Heart left ventricle (tissue), 16 donors: ENCODE data around the gene NXN. TPM values are rescaled to one million over a fixed set of nuclear protein-coding genes. Genes with fewer than 3 reads are reported as not detected.

ENCODE experiments used
- ATAC-seq, 4 donors: fragments of 200-7000 bp; cut with Tn5 transposase; one replicate each; pipeline ENCODE4 v1.9.1; 2020 to 2022; ENCODE audit warnings: moderate library complexity in 4 of 4, mild to moderate bottlenecking in 3 of 4, moderate number of reproducible peaks in 1 of 4
- DNase-seq, 5 donors: peaks; one replicate each; pipeline ENCODE4 v3.0.0-alpha.2; 2020
- H3K27ac ChIP-seq, 12 donors: fragments of 200-600 bp; sonication (generic) in 4 of 12; one replicate each; pipeline versions ENCODE4 v1.5.0 to v1.8.0; 2016 to 2022; ENCODE audit warnings: mild to moderate bottlenecking in 2 of 12
- H3K27me3 ChIP-seq, 9 donors: fragments of 200-600 bp; sonication (generic) in 2 of 9; one replicate each; pipeline versions ENCODE4 v1.5.1 to v1.8.0; 2016 to 2022; ENCODE audit warnings: mild to moderate bottlenecking in 3 of 9
- H3K36me3 ChIP-seq, 9 donors: fragments of 200-600 bp; sonication (generic) in 2 of 9; one replicate each; pipeline versions ENCODE4 v1.5.0 to v1.8.0; 2018 to 2022; ENCODE audit warnings: mild to moderate bottlenecking in 2 of 9
- H3K4me1 ChIP-seq, 12 donors: fragments of 200-600 bp; sonication (generic) in 4 of 12; one replicate each; pipeline versions ENCODE4 v1.5.0 to v1.8.0; 2016 to 2022; ENCODE audit warnings: mild to moderate bottlenecking in 3 of 12
- H3K4me3 ChIP-seq, 12 donors: fragments of 200-600 bp; sonication (generic) in 4 of 12; one replicate each; pipeline versions ENCODE4 v1.5.0 to v1.8.0; 2017 to 2022; ENCODE audit warnings: mild to moderate bottlenecking in 9 of 12, moderate library complexity in 4 of 12
- H3K9me3 ChIP-seq, 12 donors: fragments of 200-600 bp; sonication (generic) in 4 of 12; one replicate each; pipeline versions ENCODE4 v1.5.0 to v1.8.0; 2016 to 2022; ENCODE audit warnings: mild to moderate bottlenecking in 1 of 12
- POLR2A ChIP-seq, 2 donors: fragments of 450-650 bp; IDR thresholded peaks; one replicate each; pipeline ENCODE4 v1.6.1; 2017; ENCODE audit warnings: antibody characterized with exemption in 2 of 2, mild to moderate bottlenecking in 2 of 2, moderate library complexity in 2 of 2
- WGBS, 4 donors: extraction: QIAGEN DNeasy Blood & Tissue Kit in 2 of 4; methylation state at CpG; one replicate each; pipeline versions ENCODE4 v1.1.5 to v1.1.7; 2013 to 2018; 5-methylcytosine and 5-hydroxymethylcytosine counted together
- intact Hi-C, 10 donors: fragments of 100-400 bp; cut with DNase I; formaldehyde crosslinking; loops; one replicate each; pipeline versions ENCODE4 v1.11.1 to v1.14.2; 2022
- polyA plus RNA-seq, 2 donors: library from polyadenylated mRNA; stranded (reverse); fragments of 200-250 nt; gene quantifications; one replicate each; pipeline ENCODE4 v1.2.3, GENCODE V29; 2013
- total RNA-seq, 9 donors: library from RNA; depleted of rRNA in 2 of 9; stranded (reverse); fragments of >200 nt in 2 of 9; fragmentation: NEBNext Ultra II Directional in 3 of 9; extraction: Animal tissue kit (Norgen Biotek cat#: 25700) in 3 of 9; gene quantifications; one replicate each; pipeline versions ENCODE4 v1.1.0 to v1.2.4, GENCODE V29; 2016 to 2023
- TF ChIP-seq, protein P1 (sequence below), 12 donors: fragments of 200-600 bp; sonication (generic) in 4 of 12; IDR thresholded peaks; one replicate each; pipeline versions ENCODE4 v1.5.0 to v1.8.0; 2018 to 2022; ENCODE audit warnings: antibody characterized with exemption in 12 of 12, mild to moderate bottlenecking in 5 of 12
- donor health status: ischemic (EF 13 %, LVEDD 7.1; RV severe dilation, severe dysfunction).
- donor health status: healthy with polysubstance abuse.
- donor health status: DM: no; HTN: yes; CAD: no.
- donor health status: DM: no; HTN: no; CAD: no.
- donor health status: ischemic (EF 25% LVEDD 6.9; RV normal size, moderate dysfunction).
- donor health status: ischemic (EF 25% LVEDD 5.7; RV mildly dilated, moderate dysfunction).
- donor health status: healthy.
- donor health status: DM: yes; HTN: yes; CAD: no.
- donor health status: ischemic (EF 35%, LVEDD 5.7; RV mildly dilated, moderate dysfunction).
- donor health status: nonischemic (EF 11% LVEDD 7.7; RV severe dilation, severe dysfunction).
- donor health status: DM: yes; HTN: yes; CAD: no.
- donor health status: PGD.
- donor health status: ischemic (EF 29% LVEDD 5.4; RV normal size, mild dysfunction).
- donor health status: nonischemic (EF 23%, LVEDD 6.1; RV moderate dilation, normal function).

The NXN gene
- total and polyA plus RNA-seq, 11 donors: 8.6 to 20.3 (median 14.1) TPM

DNA sequence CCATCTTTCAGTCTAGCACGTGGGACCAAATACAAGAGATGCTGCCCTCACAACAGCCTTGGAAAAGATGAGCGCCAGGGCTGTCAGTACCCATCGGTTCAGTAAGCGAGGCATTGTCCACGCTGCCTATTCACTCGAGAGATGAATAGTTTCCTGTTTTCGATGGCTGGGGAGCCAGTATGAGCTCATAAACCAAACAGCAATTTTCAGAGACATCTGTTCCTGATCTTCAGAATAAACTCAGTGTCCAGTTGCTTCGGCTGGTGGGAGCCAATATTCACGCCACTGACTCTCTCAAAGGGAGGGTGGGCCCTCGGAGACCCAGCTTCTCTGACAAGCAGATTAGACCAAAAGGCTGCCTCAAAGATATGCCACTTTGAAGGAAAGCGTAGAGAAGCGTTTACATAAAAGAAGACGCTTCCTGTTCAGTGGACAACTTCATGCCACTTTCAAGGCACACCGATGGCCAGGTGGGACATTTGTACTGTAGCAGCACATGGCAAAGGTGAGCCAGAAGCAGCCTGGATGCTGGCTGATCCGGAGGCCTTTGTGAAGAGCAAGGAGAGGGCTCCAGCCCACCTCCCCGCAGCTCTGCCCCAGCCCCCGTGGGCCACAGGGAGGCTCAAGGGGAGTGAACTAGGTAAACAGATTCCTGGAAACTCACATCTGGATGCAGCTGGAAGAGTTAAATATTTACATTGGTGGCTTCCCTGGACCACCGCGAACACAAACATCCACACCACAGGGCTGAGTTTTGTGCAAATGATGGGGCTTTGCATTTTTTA, 23.4 kb upstream of the NXN start:
- ATAC-seq: peak in 3 of 4 donors; percentile 10 to 23 (median 23)
- TF ChIP-seq, protein P1, sequence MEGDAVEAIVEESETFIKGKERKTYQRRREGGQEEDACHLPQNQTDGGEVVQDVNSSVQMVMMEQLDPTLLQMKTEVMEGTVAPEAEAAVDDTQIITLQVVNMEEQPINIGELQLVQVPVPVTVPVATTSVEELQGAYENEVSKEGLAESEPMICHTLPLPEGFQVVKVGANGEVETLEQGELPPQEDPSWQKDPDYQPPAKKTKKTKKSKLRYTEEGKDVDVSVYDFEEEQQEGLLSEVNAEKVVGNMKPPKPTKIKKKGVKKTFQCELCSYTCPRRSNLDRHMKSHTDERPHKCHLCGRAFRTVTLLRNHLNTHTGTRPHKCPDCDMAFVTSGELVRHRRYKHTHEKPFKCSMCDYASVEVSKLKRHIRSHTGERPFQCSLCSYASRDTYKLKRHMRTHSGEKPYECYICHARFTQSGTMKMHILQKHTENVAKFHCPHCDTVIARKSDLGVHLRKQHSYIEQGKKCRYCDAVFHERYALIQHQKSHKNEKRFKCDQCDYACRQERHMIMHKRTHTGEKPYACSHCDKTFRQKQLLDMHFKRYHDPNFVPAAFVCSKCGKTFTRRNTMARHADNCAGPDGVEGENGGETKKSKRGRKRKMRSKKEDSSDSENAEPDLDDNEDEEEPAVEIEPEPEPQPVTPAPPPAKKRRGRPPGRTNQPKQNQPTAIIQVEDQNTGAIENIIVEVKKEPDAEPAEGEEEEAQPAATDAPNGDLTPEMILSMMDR (IDR thresholded peaks at IDR 0.05): no peak
- no peak for TF ChIP-seq POLR2A (IDR thresholded peaks at IDR 0.05)

GRCh38 chr17:1002412-1002753, 22.8 kb upstream of the NXN start:
- intact Hi-C loops: loop anchor here in 5 of 10 donors (2.0 to 5.0 kb wide), 5 partner anchors 16 to 55 kb away; no protein-coding TSS in a partner anchor
- no peaks in the 10 kb centered on the region for H3K9me3 ChIP-seq
- no peak for TF ChIP-seq POLR2A (IDR thresholded peaks at IDR 0.05)
- TF ChIP-seq, protein P1 (IDR thresholded peaks at IDR 0.05): peak in 2 of 12 donors; percentile 7 to 30
- ATAC-seq (peak; percentile 10 to 27 (median 18)), DNase-seq (no peak)
- H3K36me3 ChIP-seq: peaks cover 0 to 86% (median 71%) of the 10 kb centered on the region in 9 donors
- H3K27ac ChIP-seq: peak overlapping the region; percentile 45 to 89 (median 80)
- peaks cover 20 to 97% (median 87%) of the 10 kb centered on the region in 12 donors for H3K4me1 ChIP-seq
- WGBS, 4 donors: 36 to 44% (median 40%) methylated on average over 4 of the region's 4 CpGs
- no peak overlapping the region for H3K4me3 ChIP-seq
- no peaks in the 10 kb centered on the region for H3K27me3 ChIP-seq

More for the DNA sequence above, 23.4 kb upstream of the NXN start:
- no peaks in the 10 kb centered on the region for H3K9me3 ChIP-seq
- peaks cover 16 to 97% (median 87%) of the 10 kb centered on the region in 12 donors for H3K4me1 ChIP-seq
- no peaks in the 10 kb centered on the region for H3K27me3 ChIP-seq
- H3K36me3 ChIP-seq: peaks cover 0 to 92% (median 77%) of the 10 kb centered on the region in 9 donors
- H3K4me3 ChIP-seq: no peak overlapping the region
- WGBS, 4 donors: 50 to 60% (median 52%) methylated on average over 19 of the region's 19 CpGs
- H3K27ac ChIP-seq: peak overlapping the region; percentile 45 to 89 (median 80)
- DNase-seq: peak in 2 of 5 donors; percentile 34 to 70
- intact Hi-C loops: loop anchor here in 5 of 10 donors (2.0 to 5.0 kb wide), 5 partner anchors 16 to 54 kb away; no protein-coding TSS in a partner anchor

GRCh38 chr17:1001640-1002411, 22.2 kb upstream of the NXN start:
- Histone ChIP-seq H3K27me3 (no peaks in the 10 kb centered on the region), H3K4me1 (peaks cover 20 to 92% (median 84%) of the 10 kb centered on the region in 12 donors), H3K36me3 (peaks cover 0 to 81% (median 66%) of the 10 kb centered on the region in 9 donors), H3K9me3 (no peaks in the 10 kb centered on the region), H3K4me3 (no peak overlapping the region), H3K27ac (peak overlapping the region; percentile 45 to 89 (median 80))
- intact Hi-C loops: loop anchor here in 5 of 10 donors (2.0 to 5.0 kb wide), 6 partner anchors 17 to 55 kb away; no protein-coding TSS in a partner anchor
- WGBS, 4 donors: 50 to 54% (median 53%) methylated on average over 18 of the region's 18 CpGs
- ATAC-seq (peak in 3 of 4 donors; percentile 1 to 8 (median 5)), DNase-seq (peak in 3 of 5 donors; percentile 22 to 71 (median 66))
- TF ChIP-seq POLR2A (IDR thresholded peaks at IDR 0.05): no peak
- TF ChIP-seq, protein P1 (IDR thresholded peaks at IDR 0.05): no peak
